ENCODE results near the gene KRT85.
A peak's percentile ranks its signal among the peaks of the same experiment; 100 is the strongest.

Gene KRT85

GRCh38 chr12:52390739-52391617, 23.7 kb upstream of the KRT85 start:
- Histone ChIP-seq H3K14ac (ENCODE audit: low read length) (peak overlapping the region; percentile 42), H3K79me1 (ENCODE audit: low read length) (no peaks in the 10 kb centered on the region), H3K4ac (ENCODE audit: low read depth, low read length) (no peak overlapping the region), H2AFZ (ENCODE audit: insufficient read depth, low read length, poor library complexity) (no peak overlapping the region), H4K12ac (ENCODE audit: low read depth, low read length) (no peak overlapping the region), H3K79me2 (ENCODE audit: control insufficient read depth, insufficient read depth, low read length, poor library complexity) (no peaks in the 10 kb centered on the region), H2BK12ac (ENCODE audit: low read length) (no peak overlapping the region), H3K27me3 (ENCODE audit: insufficient read depth, low read length) (no peaks in the 10 kb centered on the region), H3K18ac (ENCODE audit: low read length) (no peak overlapping the region), H2BK120ac (ENCODE audit: insufficient read depth, low read length, poor library complexity) (no peak overlapping the region), H3K36me3 (ENCODE audit: control insufficient read depth in 1 of 2, insufficient read depth in 2 of 2, low read length in 2 of 2) (no peaks in the 10 kb centered on the region), H3K4me3 (ENCODE audit: low read depth, low read length) (no peak overlapping the region), H3K4me1 (ENCODE audit: control insufficient read depth in 1 of 2, insufficient read depth in 2 of 2, low read length in 2 of 2) (peaks cover 0 to 5% of the 10 kb centered on the region in 2 experiments), H3K27ac (ENCODE audit: low read depth, low read length) (no peak overlapping the region), H3K9me3 (ENCODE audit: insufficient read depth, low read depth, low read length) (no peaks in the 10 kb centered on the region), H2BK5ac (ENCODE audit: low read depth, low read length, poor library complexity) (no peak overlapping the region), H4K91ac (ENCODE audit: low read depth, low read length) (no peak overlapping the region), H3K23ac (ENCODE audit: low read length) (no peak overlapping the region), H3K9ac (ENCODE audit: low read length) (no peak overlapping the region), H2AK5ac (ENCODE audit: low read length) (no peak overlapping the region), H4K8ac (ENCODE audit: low read depth, low read length) (no peak overlapping the region), H3K4me2 (ENCODE audit: low read length) (no peak overlapping the region)
- peak in 1 of 2 donors; percentile 48 for DNase-seq
- no CpG with 5 or more reads among the region's 11 CpGs for WGBS (ENCODE audit: extremely low coverage, insufficient coverage, insufficient read length)

- peaks cover 3% of the 10 kb centered on the region for H3K9me3 ChIP-seq (ENCODE audit: insufficient read depth, low read depth, low read length)
- H2BK5ac ChIP-seq (ENCODE audit: low read depth, low read length, poor library complexity): no peak overlapping the region
- no peak overlapping the region for H3K23ac ChIP-seq (ENCODE audit: low read length)
- no CpG with 5 or more reads among the region's 9 CpGs for WGBS (ENCODE audit: extremely low coverage, insufficient coverage, insufficient read length)
- H4K12ac ChIP-seq (ENCODE audit: low read depth, low read length): no peak overlapping the region
- no peak overlapping the region for H3K4me2 ChIP-seq (ENCODE audit: low read length)
- no peak overlapping the region for H3K27ac ChIP-seq (ENCODE audit: low read depth, low read length)
- no peak overlapping the region for H2AFZ ChIP-seq (ENCODE audit: insufficient read depth, low read length, poor library complexity)
- peaks cover 0 to 5% of the 10 kb centered on the region in 2 experiments for H3K4me1 ChIP-seq (ENCODE audit: control insufficient read depth in 1 of 2, insufficient read depth in 2 of 2, low read length in 2 of 2)
- H3K14ac ChIP-seq (ENCODE audit: low read length): no peak overlapping the region
- no peaks in the 10 kb centered on the region for H3K79me1 ChIP-seq (ENCODE audit: low read length)
- no peak overlapping the region for H2BK12ac ChIP-seq (ENCODE audit: low read length)
- H3K4me3 ChIP-seq (ENCODE audit: low read depth, low read length): no peak overlapping the region
- no peak overlapping the region for H4K8ac ChIP-seq (ENCODE audit: low read depth, low read length)
- no peak overlapping the region for H3K18ac ChIP-seq (ENCODE audit: low read length)
- no peaks in the 10 kb centered on the region for H3K27me3 ChIP-seq (ENCODE audit: insufficient read depth, low read length)
- H3K36me3 ChIP-seq (ENCODE audit: control insufficient read depth in 1 of 2, insufficient read depth in 2 of 2, low read length in 2 of 2): no peaks in the 10 kb centered on the region
- no peak overlapping the region for H2BK120ac ChIP-seq (ENCODE audit: insufficient read depth, low read length, poor library complexity)
- no peak overlapping the region for H3K4ac ChIP-seq (ENCODE audit: low read depth, low read length)
- H3K79me2 ChIP-seq (ENCODE audit: control insufficient read depth, insufficient read depth, low read length, poor library complexity): no peaks in the 10 kb centered on the region
- no peak overlapping the region for H2AK5ac ChIP-seq (ENCODE audit: low read length)
- DNase-seq: peak in 1 of 2 donors; percentile 23
- no peak overlapping the region for H4K91ac ChIP-seq (ENCODE audit: low read depth, low read length)
- H3K9ac ChIP-seq (ENCODE audit: low read length): no peak overlapping the region
Observed at GRCh38 chr12:52389313-52390207, 22.3 kb upstream of the KRT85 start.

GRCh38 chr12:52387859-52388258, 20.6 kb upstream of the KRT85 start:
- no peak overlapping the region for H4K91ac ChIP-seq (ENCODE audit: low read depth, low read length)
- H4K12ac ChIP-seq (ENCODE audit: low read depth, low read length): no peak overlapping the region
- no peak overlapping the region for H3K4me3 ChIP-seq (ENCODE audit: low read depth, low read length)
- no peak overlapping the region for H3K18ac ChIP-seq (ENCODE audit: low read length)
- H2AK5ac ChIP-seq (ENCODE audit: low read length): no peak overlapping the region
- DNase-seq: no peak
- H2BK5ac ChIP-seq (ENCODE audit: low read depth, low read length, poor library complexity): no peak overlapping the region
- H3K27me3 ChIP-seq (ENCODE audit: insufficient read depth, low read length): no peaks in the 10 kb centered on the region
- no peaks in the 10 kb centered on the region for H3K36me3 ChIP-seq (ENCODE audit: control insufficient read depth in 1 of 2, insufficient read depth in 2 of 2, low read length in 2 of 2)
- no peak overlapping the region for H3K4me2 ChIP-seq (ENCODE audit: low read length)
- H3K79me1 ChIP-seq (ENCODE audit: low read length): no peaks in the 10 kb centered on the region
- no peaks in the 10 kb centered on the region for H3K79me2 ChIP-seq (ENCODE audit: control insufficient read depth, insufficient read depth, low read length, poor library complexity)
- no peak overlapping the region for H2AFZ ChIP-seq (ENCODE audit: insufficient read depth, low read length, poor library complexity)
- H3K14ac ChIP-seq (ENCODE audit: low read length): no peak overlapping the region
- no peak overlapping the region for H2BK120ac ChIP-seq (ENCODE audit: insufficient read depth, low read length, poor library complexity)
- peaks cover 3% of the 10 kb centered on the region for H3K9me3 ChIP-seq (ENCODE audit: insufficient read depth, low read depth, low read length)
- no peak overlapping the region for H2BK12ac ChIP-seq (ENCODE audit: low read length)
- H3K4me1 ChIP-seq (ENCODE audit: control insufficient read depth in 1 of 2, insufficient read depth in 2 of 2, low read length in 2 of 2): peaks cover 0 to 5% of the 10 kb centered on the region in 2 experiments
- H3K23ac ChIP-seq (ENCODE audit: low read length): no peak overlapping the region
- no peak overlapping the region for H3K9ac ChIP-seq (ENCODE audit: low read length)
- no peak overlapping the region for H3K4ac ChIP-seq (ENCODE audit: low read depth, low read length)
- H3K27ac ChIP-seq (ENCODE audit: low read depth, low read length): no peak overlapping the region
- H4K8ac ChIP-seq (ENCODE audit: low read depth, low read length): no peak overlapping the region
- WGBS (ENCODE audit: extremely low coverage, insufficient coverage, insufficient read length): no CpG with 5 or more reads among the region's 2 CpGs

- no peak within 1 kb of the TSS for H3K9ac ChIP-seq (ENCODE audit: low read length)
- no peaks in the 10 kb centered on the region for H3K36me3 ChIP-seq (ENCODE audit: control insufficient read depth in 1 of 2, insufficient read depth in 2 of 2, low read length in 2 of 2)
- no peak within 1 kb of the TSS for H3K27ac ChIP-seq (ENCODE audit: low read depth, low read length)
- H3K4me2 ChIP-seq (ENCODE audit: low read length): no peak within 1 kb of the TSS
- no peaks in the 10 kb centered on the region for H3K79me2 ChIP-seq (ENCODE audit: control insufficient read depth, insufficient read depth, low read length, poor library complexity)
- H3K27me3 ChIP-seq (ENCODE audit: insufficient read depth, low read length): no peaks in the 10 kb centered on the region
- H2AK5ac ChIP-seq (ENCODE audit: low read length): no peak within 1 kb of the TSS
- H3K23ac ChIP-seq (ENCODE audit: low read length): no peak within 1 kb of the TSS
- peaks cover 3% of the 10 kb centered on the region for H3K9me3 ChIP-seq (ENCODE audit: insufficient read depth, low read depth, low read length)
- H3K4ac ChIP-seq (ENCODE audit: low read depth, low read length): no peak within 1 kb of the TSS
- no peak within 1 kb of the TSS for H4K12ac ChIP-seq (ENCODE audit: low read depth, low read length)
- no peak within 1 kb of the TSS for H2AFZ ChIP-seq (ENCODE audit: insufficient read depth, low read length, poor library complexity)
- no peak within 1 kb of the TSS for H4K91ac ChIP-seq (ENCODE audit: low read depth, low read length)
- H2BK12ac ChIP-seq (ENCODE audit: low read length): no peak within 1 kb of the TSS
- no peaks in the 10 kb centered on the region for H3K79me1 ChIP-seq (ENCODE audit: low read length)
- H4K8ac ChIP-seq (ENCODE audit: low read depth, low read length): no peak within 1 kb of the TSS
- H3K4me1 ChIP-seq (ENCODE audit: control insufficient read depth in 1 of 2, insufficient read depth in 2 of 2, low read length in 2 of 2): peaks cover 0 to 2% of the 10 kb centered on the region in 2 experiments
- no peak within 1 kb of the TSS for H2BK120ac ChIP-seq (ENCODE audit: insufficient read depth, low read length, poor library complexity)
- no peak for DNase-seq
- no peak within 1 kb of the TSS for H3K14ac ChIP-seq (ENCODE audit: low read length)
- H3K4me3 ChIP-seq (ENCODE audit: low read depth, low read length): no peak within 1 kb of the TSS
- H3K18ac ChIP-seq (ENCODE audit: low read length): no peak within 1 kb of the TSS
- no CpG with 5 or more reads among the region's 11 CpGs for WGBS (ENCODE audit: extremely low coverage, insufficient coverage, insufficient read length)
- H2BK5ac ChIP-seq (ENCODE audit: low read depth, low read length, poor library complexity): no peak within 1 kb of the TSS
Observed at GRCh38 chr12:52385226-52385702, 18.0 kb upstream of the KRT85 start, which contains the start of gene KRT84. TSS of gene KRT84 (minus strand) at chr12:52385652. CDS start at chr12:52385585, 67 bp downstream.

Data from trophoblast cell (in vitro differentiated cells and primary cell).